Measurements from ENCODE around the gene ODF2L. TPM values are rescaled to one million over a fixed set of nuclear protein-coding genes. Genes with fewer than 3 reads are reported as not detected.
"Not testable (repeated sequence)": the region's sequence is repeated elsewhere in the genome, so short reads cannot be mapped to it uniquely, and the experiment has no call there.

The ODF2L gene
- polyA plus RNA-seq, 3 donors, result 3.2 to 5.7 (median 3.5) TPM

- H4K20me1 ChIP-seq (ENCODE audit: insufficient read depth, low read length), result no peaks in the 10 kb centered on the region
- WGBS (ENCODE audit: insufficient coverage), result 83% methylated on average over 7 of the region's 10 CpGs
- intact Hi-C loops (cut with micrococcal nuclease), result no loop called here
- H3K9me3 ChIP-seq (replicated peaks in 1 of 2; ENCODE audit: control insufficient read depth in 1 of 2, insufficient read depth in 1 of 2, low read length in 2 of 2), result no peaks in the 10 kb centered on the region
- no peaks in the 10 kb centered on the region for H3K27me3 ChIP-seq (ENCODE audit: control insufficient read depth in 2 of 2, insufficient read depth in 2 of 2, low read length in 2 of 2)
- Mint-ChIP-seq H3K4me3 (no peak overlapping the region), H3K4me1 (no peaks in the 10 kb centered on the region), H3K36me3 (peaks cover 20 to 22% of the 10 kb centered on the region in 2 donors), H3K27ac (no peak overlapping the region), H3K27me3 (ENCODE audit: low read depth in 3 of 3) (no peaks in the 10 kb centered on the region), H3K9me3 (no peaks in the 10 kb centered on the region)
- H3K4me3 ChIP-seq (replicated peaks in 1 of 3; ENCODE audit: low read depth in 2 of 3, low read length in 3 of 3), result no peak overlapping the region
- no peaks in the 10 kb centered on the region for H3K79me2 ChIP-seq (ENCODE audit: insufficient read depth, low read length)
- H3K36me3 ChIP-seq (replicated peaks in 1 of 2; ENCODE audit: control insufficient read depth in 1 of 2, insufficient read depth in 2 of 2, low read length in 2 of 2), result peaks cover 0 to 9% of the 10 kb centered on the region in 2 donors
- DNase-seq, result no peak
- no peak overlapping the region for H2AFZ ChIP-seq (ENCODE audit: insufficient read depth, low read depth, low read length, poor library complexity, severe bottlenecking)
- H3K4me1 ChIP-seq (ENCODE audit: control insufficient read depth in 1 of 2, insufficient read depth in 2 of 2, low read length in 2 of 2), result no peaks in the 10 kb centered on the region
- TF ChIP-seq CTCF (IDR thresholded peaks at IDR 0.05), result no peak
- no peak overlapping the region for H3K9ac ChIP-seq (ENCODE audit: insufficient read depth, low read length, poor library complexity, severe bottlenecking)
- no peak overlapping the region for H3K4me2 ChIP-seq (replicated peaks; ENCODE audit: extremely low read depth, low read length, poor library complexity, severe bottlenecking)
- H3K27ac ChIP-seq (ENCODE audit: low read depth in 1 of 2, low read length in 2 of 2), result no peak overlapping the region
Observed at GRCh38 chr1:86356247-86356646, 39.9 kb downstream of the ODF2L start.

- H3K36me3 Mint-ChIP-seq, result peaks cover 19 to 21% of the 10 kb centered on the region in 2 donors
Observed at GRCh38 chr1:86352086-86352485, 44.0 kb downstream of the ODF2L start.

GRCh38 chr1:86350230-86350629 is 45.9 kb downstream of the ODF2L start:
- H3K9me3 Mint-ChIP-seq; H3K4me1 Mint-ChIP-seq; H3K27ac Mint-ChIP-seq; H3K36me3 ChIP-seq (replicated peaks in 1 of 2; ENCODE audit: control insufficient read depth in 1 of 2, insufficient read depth in 2 of 2, low read length in 2 of 2); intact Hi-C loops (cut with micrococcal nuclease); H3K4me2 ChIP-seq (replicated peaks; ENCODE audit: extremely low read depth, low read length, poor library complexity, severe bottlenecking); H3K4me1 ChIP-seq (ENCODE audit: control insufficient read depth in 1 of 2, insufficient read depth in 2 of 2, low read length in 2 of 2); H3K9me3 ChIP-seq (replicated peaks in 1 of 2; ENCODE audit: control insufficient read depth in 1 of 2, insufficient read depth in 1 of 2, low read length in 2 of 2); H3K27me3 ChIP-seq (ENCODE audit: control insufficient read depth in 2 of 2, insufficient read depth in 2 of 2, low read length in 2 of 2); DNase-seq; H4K20me1 ChIP-seq (ENCODE audit: insufficient read depth, low read length); H3K79me2 ChIP-seq (ENCODE audit: insufficient read depth, low read length); H3K27me3 Mint-ChIP-seq (ENCODE audit: low read depth in 3 of 3); H3K4me3 Mint-ChIP-seq; H3K4me3 ChIP-seq (replicated peaks in 1 of 3; ENCODE audit: low read depth in 2 of 3, low read length in 3 of 3); H3K27ac ChIP-seq (ENCODE audit: low read depth in 1 of 2, low read length in 2 of 2); H3K9ac ChIP-seq (ENCODE audit: insufficient read depth, low read length, poor library complexity, severe bottlenecking); H2AFZ ChIP-seq (ENCODE audit: insufficient read depth, low read depth, low read length, poor library complexity, severe bottlenecking): not testable (repeated sequence)
- WGBS (ENCODE audit: insufficient coverage), result no CpG with 5 or more reads among the region's 3 CpGs
- H3K36me3 Mint-ChIP-seq, result peaks cover 17 to 21% of the 10 kb centered on the region in 2 donors

More at GRCh38 chr1:86352086-86352485, 44.0 kb downstream of the ODF2L start:
- Histone ChIP-seq H3K4me2 (replicated peaks; ENCODE audit: extremely low read depth, low read length, poor library complexity, severe bottlenecking) (no peak overlapping the region), H3K9ac (ENCODE audit: insufficient read depth, low read length, poor library complexity, severe bottlenecking) (no peak overlapping the region), H3K4me3 (replicated peaks in 1 of 3; ENCODE audit: low read depth in 2 of 3, low read length in 3 of 3) (no peak overlapping the region), H3K36me3 (replicated peaks in 1 of 2; ENCODE audit: control insufficient read depth in 1 of 2, insufficient read depth in 2 of 2, low read length in 2 of 2) (peaks cover 0 to 9% of the 10 kb centered on the region in 2 donors), H3K9me3 (replicated peaks in 1 of 2; ENCODE audit: control insufficient read depth in 1 of 2, insufficient read depth in 1 of 2, low read length in 2 of 2) (no peaks in the 10 kb centered on the region), H3K27me3 (ENCODE audit: control insufficient read depth in 2 of 2, insufficient read depth in 2 of 2, low read length in 2 of 2) (no peaks in the 10 kb centered on the region), H3K79me2 (ENCODE audit: insufficient read depth, low read length) (no peaks in the 10 kb centered on the region), H4K20me1 (ENCODE audit: insufficient read depth, low read length) (no peaks in the 10 kb centered on the region), H2AFZ (ENCODE audit: insufficient read depth, low read depth, low read length, poor library complexity, severe bottlenecking) (no peak overlapping the region), H3K27ac (ENCODE audit: low read depth in 1 of 2, low read length in 2 of 2) (no peak overlapping the region), H3K4me1 (ENCODE audit: control insufficient read depth in 1 of 2, insufficient read depth in 2 of 2, low read length in 2 of 2) (no peaks in the 10 kb centered on the region)
- peak in 1 of 3 donors; percentile 4 for DNase-seq
- Mint-ChIP-seq H3K4me3 (no peak overlapping the region), H3K4me1 (no peaks in the 10 kb centered on the region), H3K27me3 (ENCODE audit: low read depth in 3 of 3) (no peaks in the 10 kb centered on the region), H3K27ac (no peak overlapping the region), H3K9me3 (peaks cover 0 to 3% (median 0%) of the 10 kb centered on the region in 7 donors)
- TF ChIP-seq CTCF (IDR thresholded peaks at IDR 0.05), result no peak
- intact Hi-C loops (cut with micrococcal nuclease), result no loop called here
- WGBS (ENCODE audit: insufficient coverage), result no CpG with 5 or more reads among the region's 1 CpG

Measured in CD14-positive monocyte (primary cell).